T-helper 1 cell (primary cell): ENCODE measurements around the gene SLC25A19.
"Not testable (repeated sequence)": the region's sequence is repeated elsewhere in the genome, so short reads cannot be mapped to it uniquely, and the experiment has no call there.

Source experiments
- DNase-seq, 5 donors: peaks; one replicate each; pipeline ENCODE4 v3.0.0-alpha.2; 2012 to 2020

The SLC25A19 gene

DNA sequence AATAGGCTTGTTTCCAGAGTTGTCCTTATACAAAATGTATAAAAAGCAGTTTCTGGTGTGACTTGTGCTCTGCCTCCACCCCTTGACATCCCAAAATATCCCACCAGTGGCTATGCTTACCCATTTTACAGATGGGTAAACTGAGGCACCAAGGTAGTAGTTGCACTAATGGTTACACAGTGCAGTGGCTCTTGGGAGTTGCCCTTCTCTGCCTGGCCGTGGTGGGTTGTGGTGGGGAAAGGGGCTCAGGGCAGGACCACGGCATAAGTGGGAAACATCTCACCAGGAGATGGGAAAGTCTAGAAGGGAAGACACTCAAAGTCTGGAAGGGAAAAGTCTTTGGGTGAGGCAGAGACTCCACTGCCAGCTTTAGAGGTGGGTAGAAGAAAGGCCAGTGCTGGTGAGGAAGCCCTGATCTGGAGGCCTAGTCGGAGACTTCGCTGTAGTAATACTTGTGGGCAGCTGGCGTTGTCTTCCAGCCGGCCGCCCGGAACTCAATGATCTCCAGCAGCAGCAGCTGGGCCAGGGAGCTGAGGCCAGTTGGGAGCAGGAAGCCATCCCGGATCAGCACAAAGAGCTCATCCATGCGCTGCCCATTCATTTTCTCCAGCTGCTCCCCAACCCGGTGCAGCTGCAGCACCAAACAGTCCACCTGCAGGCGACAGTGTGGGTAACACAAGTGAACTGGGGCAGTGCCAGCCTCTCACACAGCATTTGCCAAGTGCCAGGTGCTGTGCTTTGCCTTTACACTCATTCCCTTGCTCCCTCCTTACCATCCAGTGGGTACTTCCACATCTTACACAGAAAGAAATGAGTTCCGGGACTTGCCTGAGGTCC lies 22.7 kb downstream of the SLC25A19 start:
- DNase-seq: no peak

GRCh38 chr17:75265614-75266315 lies 23.5 kb downstream of the SLC25A19 start:
- no peak for DNase-seq

DNA sequence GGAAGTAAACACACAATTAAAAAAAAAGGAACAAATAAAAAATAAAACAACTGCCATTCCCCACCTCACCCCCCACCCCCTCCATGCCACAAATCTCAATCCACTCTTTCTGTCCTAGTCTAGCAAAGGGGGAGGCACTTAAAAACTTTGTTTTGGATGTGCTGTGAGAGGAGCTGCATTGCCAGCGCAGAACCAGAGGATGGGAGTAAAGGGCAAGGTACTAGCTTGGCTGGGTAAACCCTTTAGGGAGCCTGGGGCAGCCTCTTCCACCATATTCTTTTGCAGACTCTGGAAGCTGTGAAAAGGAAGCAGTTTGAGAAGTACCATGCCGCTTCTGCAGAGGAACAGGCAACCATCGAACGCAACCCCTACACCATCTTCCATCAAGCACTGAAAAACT lies 26.2 kb downstream of the SLC25A19 start:
- no peak for DNase-seq

- DNase-seq: no peak
Measured at GRCh38 chr17:75262112-75262606, 27.1 kb downstream of the SLC25A19 start.

DNA sequence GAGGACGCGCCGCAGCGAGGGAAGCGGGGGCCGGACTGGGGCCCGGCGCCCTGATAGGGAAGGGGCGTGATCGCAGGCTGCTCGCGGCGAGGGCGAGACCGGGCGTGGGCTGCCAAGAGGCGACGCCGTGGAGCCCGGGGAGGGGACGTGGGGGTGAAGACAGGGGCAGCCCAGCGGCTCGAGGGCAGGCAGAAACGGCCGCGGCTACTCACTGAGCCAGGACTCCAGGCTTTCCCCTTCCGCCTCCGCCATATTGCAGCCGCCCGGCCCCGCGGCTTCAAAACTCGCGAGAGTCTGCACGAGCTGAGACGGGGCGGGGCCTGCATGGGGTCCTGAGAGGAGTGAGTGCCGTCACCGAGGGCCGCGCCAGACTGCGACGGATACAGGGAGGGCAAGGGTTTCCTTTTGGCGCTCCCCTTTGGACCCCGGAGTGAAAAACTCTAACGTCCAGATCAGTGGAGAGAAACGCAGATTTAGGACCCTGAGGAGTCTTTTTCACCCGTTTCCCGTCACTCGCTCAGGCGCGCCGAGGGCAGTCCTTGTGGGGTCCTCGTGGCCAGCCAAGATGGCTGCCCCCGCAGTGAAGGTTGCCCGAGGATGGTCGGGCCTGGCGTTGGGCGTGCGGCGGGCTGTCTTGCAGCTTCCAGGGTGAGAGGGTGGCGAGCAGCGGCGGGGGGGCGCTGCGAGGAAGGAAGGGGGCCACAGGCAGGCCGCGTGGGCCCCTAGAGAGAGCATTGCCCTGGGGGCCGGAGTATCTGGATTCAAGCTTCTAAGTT lies 27.7 kb downstream of the SLC25A19 start, which contains the start of the genes GGA3 and MRPS7:
TSS of gene GGA3 (minus strand) at position 271 of the 776 bp plus-strand sequence. CDS start at position 252, 19 bp downstream.
TSS of gene MRPS7 (plus strand) at position 544 of the 776 bp plus-strand sequence. CDS start at position 566, 22 bp downstream.
- DNase-seq: peak; percentile 90 to 95 (median 93)

GRCh38 chr17:75260641-75261335 lies 28.4 kb downstream of the SLC25A19 start:
- DNase-seq: peak in 1 of 5 donors; percentile 31

DNA sequence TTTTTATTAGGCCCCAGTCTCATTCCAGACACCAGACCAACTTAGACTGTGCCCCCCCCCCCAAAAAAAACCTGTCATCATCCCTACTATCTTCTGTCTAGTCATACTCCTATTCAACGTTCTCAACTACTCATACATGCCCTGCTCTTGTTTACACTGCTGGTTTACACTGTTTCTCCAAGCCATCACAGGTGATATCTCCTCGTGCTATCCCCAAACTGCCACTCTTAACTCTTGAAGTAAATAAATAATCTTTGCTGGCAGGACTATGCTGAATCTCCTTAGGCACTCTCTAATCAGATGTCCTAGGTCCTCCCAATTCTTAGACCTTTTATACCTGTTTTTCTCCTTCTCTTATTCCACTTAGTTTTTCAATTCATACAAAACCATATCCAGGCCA lies 32.0 kb downstream of the SLC25A19 start:
- DNase-seq: not testable (repeated sequence)

DNA sequence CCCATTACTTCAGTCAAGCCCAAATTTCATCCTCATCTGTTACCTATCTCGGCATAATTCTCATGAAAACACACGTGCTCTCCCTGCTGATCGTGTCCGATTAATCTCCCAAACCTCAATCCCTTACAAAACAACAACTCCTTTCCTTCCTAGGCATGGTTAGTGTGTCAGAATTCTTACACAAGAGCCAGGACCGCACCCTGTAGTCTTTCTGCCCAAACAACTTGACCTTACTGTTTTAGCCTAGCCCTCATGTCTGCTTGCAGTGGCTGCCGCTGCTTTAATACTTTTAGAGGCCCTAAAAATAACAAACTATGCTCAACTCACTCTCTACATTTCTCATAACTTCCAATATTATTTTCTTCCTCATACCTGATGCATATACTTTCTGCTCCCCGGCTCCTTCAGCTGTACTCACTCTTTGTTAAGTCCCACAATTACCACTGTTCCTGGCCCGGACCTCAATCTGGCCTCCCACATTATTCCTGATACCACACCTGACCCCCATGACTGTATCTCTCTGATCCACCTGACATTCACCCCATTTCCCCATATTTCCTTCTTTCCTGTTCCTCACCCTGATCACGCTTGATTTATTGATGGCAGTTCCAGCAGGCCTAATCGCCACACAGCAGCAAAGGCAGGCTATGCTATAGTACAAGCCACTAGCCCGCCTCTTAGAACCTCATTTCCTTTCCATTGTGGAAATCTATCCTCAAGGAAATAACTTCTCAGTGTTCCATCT lies 33.1 kb downstream of the SLC25A19 start:
- not testable (repeated sequence) for DNase-seq

DNA sequence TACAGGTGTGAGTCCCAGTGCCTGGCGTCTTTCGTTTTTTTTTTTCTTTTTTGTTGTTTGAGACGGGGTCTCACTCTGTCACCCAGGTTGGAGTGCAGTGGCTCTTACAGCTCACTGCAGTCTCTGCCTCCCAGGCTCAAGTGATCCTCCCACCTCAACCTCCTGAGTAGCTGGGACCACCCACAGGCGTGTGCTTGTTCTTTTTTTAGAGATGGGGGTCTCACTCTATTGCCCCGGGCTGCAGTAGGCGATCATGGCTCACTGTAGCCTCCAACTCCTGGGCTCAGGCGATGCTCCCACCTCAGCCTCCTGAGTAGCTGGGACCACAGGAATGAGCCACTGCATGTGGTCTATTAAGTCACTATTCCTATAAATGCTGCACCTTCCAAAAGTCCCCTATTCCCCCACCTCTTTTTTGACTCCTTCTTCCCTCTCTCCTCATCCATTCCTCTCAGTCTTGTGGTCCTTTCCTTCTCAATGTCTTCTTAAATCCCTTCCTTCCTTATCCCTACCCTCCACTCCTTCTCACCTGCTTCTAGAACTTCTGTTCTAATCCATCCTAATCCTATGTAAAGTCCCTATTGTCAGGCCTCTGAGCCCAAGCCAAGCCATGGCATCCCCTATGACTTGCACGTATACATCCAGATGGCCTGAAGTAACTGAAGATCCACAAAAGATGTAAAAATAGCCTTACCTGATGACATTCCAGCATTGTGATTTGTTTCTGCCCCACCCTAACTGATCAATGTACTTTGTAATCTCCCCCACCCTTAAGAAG lies 37.0 kb downstream of the SLC25A19 start:
- DNase-seq: no peak

DNA sequence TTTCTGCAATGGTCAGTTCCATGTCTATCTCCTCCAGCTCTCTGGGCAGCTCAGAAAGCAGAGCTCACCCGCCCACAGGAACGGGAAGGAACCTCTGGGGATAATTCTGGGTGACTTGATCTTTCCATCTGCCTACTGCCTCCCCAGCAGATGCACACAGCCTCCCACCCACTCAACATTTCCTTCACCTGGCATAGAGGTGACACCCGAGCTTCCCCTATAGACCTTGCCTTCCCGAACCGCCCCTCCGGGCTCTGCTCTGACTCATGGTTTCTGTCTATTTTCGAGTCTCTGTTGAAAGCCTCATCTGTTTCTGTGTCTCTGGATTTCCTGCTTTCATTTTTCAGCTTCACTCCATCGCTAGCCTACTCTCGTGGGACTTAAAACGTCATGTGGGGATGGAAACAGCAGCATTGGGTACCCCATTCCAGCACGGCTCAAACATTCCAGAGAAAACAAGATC lies 39.2 kb downstream of the SLC25A19 start:
- peak in 4 of 5 donors; percentile 31 to 71 (median 49) for DNase-seq

DNA sequence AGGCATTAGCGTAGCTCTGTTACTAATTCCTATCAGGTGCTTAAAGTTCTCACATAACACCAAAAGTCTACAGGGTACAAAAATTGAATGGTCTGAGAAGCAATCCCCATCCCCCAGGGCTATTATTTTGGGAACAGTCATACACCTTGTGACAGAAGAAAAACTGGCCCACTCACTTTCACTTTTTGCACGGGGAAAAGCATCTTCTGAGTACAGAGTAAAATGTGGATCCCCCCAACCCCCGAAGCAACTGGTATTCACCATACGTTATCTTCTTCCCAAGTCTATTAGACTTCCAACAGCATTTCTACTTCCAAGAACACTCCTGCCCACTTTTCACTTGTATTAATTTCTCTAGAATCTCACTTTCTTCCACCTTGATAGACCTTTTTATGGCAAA lies 39.7 kb downstream of the SLC25A19 start:
- DNase-seq: no peak

GRCh38 chr17:75246404-75246803 lies 42.8 kb downstream of the SLC25A19 start:
- no peak for DNase-seq

- DNase-seq: no peak
Measured at GRCh38 chr17:75245011-75245410, 44.2 kb downstream of the SLC25A19 start.

DNA sequence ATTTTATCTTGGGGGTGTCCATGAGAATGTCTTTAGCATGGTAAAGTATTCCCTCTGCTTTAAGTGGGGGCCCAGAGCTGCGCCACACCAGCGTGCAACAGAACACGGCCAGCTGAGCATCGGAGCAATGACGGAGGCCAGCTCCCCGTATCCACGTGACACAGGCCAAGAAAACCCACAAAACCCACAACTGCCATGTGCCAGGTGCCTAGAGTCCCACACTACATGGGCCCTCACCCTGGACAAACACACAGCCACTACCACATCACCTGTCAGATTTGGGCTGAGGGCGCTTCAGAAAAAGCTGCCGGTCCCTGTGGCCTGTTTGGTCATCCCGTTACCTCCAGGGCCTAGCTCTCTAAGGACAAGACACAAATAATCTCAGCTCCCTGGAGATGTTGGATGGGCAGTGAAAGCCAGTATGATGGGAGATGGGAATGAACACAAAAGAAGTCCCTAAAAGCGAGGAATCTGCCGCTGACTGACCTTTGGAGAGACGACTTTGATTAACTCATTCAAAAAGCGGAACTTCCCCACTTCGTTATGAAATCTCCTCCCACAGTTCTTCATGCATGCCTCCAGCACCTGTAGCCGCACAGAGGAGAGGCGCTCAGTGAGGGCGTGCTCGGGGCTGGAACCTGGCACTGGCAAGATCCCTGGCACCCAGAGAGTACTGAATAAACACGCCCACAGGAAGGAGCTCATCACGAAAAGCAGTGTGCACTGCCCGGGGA lies 44.9 kb downstream of the SLC25A19 start:
- no peak for DNase-seq

- peak in 4 of 5 donors; percentile 43 to 56 (median 47) for DNase-seq
Measured at GRCh38 chr17:75242461-75243042, 46.7 kb downstream of the SLC25A19 start.

DNA sequence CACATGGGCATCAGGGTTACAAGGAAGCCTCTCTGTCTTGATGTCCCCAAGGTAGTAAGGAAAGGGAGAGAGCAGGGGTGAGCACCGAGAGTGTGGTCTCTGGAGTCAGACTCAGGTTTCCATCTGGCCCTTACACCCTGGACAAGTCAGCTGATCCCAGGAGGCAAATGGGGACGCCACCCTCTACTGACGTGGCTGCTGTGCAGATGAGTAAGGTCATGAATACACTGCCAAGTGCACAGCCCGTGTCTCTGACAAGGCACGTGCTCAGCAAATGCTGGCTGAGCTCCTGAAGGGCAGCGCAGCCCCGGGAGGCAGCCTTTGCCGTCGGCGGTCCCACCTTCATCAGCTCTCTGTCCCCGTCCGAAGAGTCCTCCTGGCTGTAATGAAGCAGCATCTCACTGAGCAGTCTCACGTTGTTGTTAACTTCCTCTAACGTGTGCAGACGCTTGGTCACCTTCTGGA lies 47.2 kb downstream of the SLC25A19 start:
- no peak for DNase-seq

- DNase-seq: no peak
Measured at GRCh38 chr17:75241502-75241901, 47.7 kb downstream of the SLC25A19 start.

GRCh38 chr17:75241143-75241430 lies 48.1 kb downstream of the SLC25A19 start:
- DNase-seq: no peak

DNA sequence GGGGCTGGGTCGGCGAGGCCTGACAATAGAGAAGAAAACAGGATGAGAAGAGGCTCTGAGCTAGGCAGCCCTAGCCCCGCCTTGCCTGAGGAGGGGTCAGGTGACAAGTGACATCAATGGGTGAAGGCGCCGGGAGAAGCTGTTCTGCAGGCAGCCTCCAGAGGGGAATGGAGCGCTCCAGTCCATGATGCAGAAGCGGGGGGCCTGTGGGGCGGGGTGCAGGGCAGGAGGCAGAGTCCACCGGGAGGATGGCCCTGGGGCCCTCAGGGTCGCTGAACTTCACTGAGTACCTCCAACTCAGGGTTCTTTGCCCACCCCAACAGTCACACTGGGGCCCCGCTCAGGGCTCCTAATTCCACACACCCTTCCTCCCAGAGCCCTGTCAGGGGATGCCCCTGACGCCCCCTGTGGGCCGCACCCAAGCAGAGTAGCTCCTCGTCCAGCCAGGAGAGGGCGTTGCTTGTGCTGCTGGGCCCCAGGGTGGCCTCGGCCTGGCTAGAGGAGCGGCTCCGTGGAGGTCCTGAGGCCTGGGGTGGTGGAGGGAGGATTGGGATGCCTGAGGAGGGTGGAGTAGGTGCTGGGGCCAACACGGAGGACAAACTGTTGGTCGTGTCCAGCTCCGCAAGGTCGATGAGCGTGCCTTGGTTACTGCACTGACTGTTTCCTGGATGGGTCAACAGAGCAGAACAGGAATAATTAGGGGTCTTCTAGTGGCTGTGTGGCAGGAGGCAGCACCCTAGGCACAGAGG lies 48.7 kb downstream of the SLC25A19 start:
- DNase-seq: no peak
